ENCODE results near the gene CDK5RAP2.

CDK5RAP2 gene

GRCh38 chr9:120453792-120454191 lies 126.2 kb downstream of the CDK5RAP2 start (continued):
- TF ChIP-seq ZNF791 (tag by site-specific recombination; IDR thresholded peaks at IDR 0.05) (no peak), ZNF311 (tag by site-specific recombination; IDR thresholded peaks at IDR 0.05; ENCODE audit: borderline replicate concordance) (no peak)

DNA sequence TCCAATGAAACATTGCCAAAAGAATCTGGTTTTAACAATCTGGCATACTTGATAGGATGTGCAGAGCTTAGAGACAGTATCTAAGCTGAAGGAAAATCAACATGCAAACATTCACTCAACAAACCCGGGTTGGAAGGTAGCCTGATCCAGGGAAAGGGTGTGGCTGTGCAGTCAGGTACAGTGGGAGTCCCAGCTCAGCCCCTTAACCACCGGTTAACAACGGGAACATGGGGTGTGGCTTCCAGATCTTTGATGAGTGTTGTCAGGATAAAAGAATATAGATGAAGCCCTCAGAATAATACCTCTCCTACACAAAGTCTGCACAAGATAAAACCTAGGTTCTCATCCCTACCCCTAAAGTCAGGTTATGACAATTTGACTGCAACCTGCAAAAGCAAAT lies 127.3 kb downstream of the CDK5RAP2 start:
- CTCF ChIA-PET, result no interaction called here

DNA sequence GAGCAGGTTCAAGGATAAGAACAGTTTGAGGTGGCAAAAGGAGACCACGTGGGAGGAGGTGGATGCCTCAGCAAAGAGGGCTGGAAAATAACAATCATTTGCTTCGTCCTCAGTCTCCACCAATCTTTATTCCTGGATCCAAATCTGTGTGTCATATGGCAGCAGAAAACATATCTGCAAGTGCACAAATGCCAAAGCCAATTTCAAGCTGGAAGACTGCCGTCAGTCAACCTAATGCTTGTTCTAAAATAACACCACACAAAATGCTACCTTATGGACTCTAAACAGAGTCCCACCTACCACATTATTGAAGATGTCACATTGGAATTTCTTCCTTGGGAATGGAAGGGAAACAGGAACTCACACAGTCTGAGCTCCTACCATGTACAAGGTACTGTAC lies 129.1 kb downstream of the CDK5RAP2 start:
- POLR2A ChIA-PET, result no interaction called here
- peaks cover 0 to 65% of the 10 kb centered on the region in 2 experiments; a peak in 1 of 3 replicates for H3K36me3 ChIP-seq (ENCODE audit: control insufficient read depth in 2 of 2, insufficient read depth in 1 of 2, low read length in 2 of 2)
- no peaks in the 10 kb centered on the region for H3K4me1 ChIP-seq (ENCODE audit: control insufficient read depth, insufficient read depth, low read length)
- no peak overlapping the region for H3K27ac ChIP-seq (ENCODE audit: extremely low read depth, low read depth, low read length)
- H3K4me3 ChIP-seq (ENCODE audit: low read depth, low read length), result no peak overlapping the region
- H3K9me3 ChIP-seq (ENCODE audit: control insufficient read depth, insufficient read depth, low read depth, low read length), result no peaks in the 10 kb centered on the region
- CTCF ChIA-PET, result no interaction called here
- TF ChIP-seq ZNF529 (tag by site-specific recombination; IDR thresholded peaks at IDR 0.05; ENCODE audit: insufficient replicate concordance) (no peak), ZNF23 (tag by site-specific recombination; IDR thresholded peaks at IDR 0.05; ENCODE audit: borderline replicate concordance) (no peak), ZNF354C (tag by site-specific recombination; IDR thresholded peaks at IDR 0.05; ENCODE audit: borderline replicate concordance, low read depth) (no peak), MZF1 (tag by site-specific recombination; IDR thresholded peaks at IDR 0.05; ENCODE audit: borderline replicate concordance) (no peak), ZNF473 (tag by site-specific recombination; IDR thresholded peaks at IDR 0.05) (no peak), ZNF202 (tag by site-specific recombination; IDR thresholded peaks at IDR 0.05; ENCODE audit: borderline replicate concordance) (no peak), ZNF658 (tag by site-specific recombination; IDR thresholded peaks at IDR 0.05) (no peak), PRDM2 (tag by site-specific recombination; IDR thresholded peaks at IDR 0.05; ENCODE audit: borderline replicate concordance) (no peak), GLIS1 (tag by site-specific recombination; IDR thresholded peaks at IDR 0.05) (no peak)
- TF ChIP-seq, protein P1, sequence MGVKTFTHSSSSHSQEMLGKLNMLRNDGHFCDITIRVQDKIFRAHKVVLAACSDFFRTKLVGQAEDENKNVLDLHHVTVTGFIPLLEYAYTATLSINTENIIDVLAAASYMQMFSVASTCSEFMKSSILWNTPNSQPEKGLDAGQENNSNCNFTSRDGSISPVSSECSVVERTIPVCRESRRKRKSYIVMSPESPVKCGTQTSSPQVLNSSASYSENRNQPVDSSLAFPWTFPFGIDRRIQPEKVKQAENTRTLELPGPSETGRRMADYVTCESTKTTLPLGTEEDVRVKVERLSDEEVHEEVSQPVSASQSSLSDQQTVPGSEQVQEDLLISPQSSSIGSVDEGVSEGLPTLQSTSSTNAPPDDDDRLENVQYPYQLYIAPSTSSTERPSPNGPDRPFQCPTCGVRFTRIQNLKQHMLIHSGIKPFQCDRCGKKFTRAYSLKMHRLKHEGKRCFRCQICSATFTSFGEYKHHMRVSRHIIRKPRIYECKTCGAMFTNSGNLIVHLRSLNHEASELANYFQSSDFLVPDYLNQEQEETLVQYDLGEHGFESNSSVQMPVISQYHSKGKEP (tag by site-specific recombination; IDR thresholded peaks at IDR 0.05), result no peak

More for the DNA sequence above, 127.3 kb downstream of the CDK5RAP2 start:
- Histone ChIP-seq H3K4me1 (ENCODE audit: control insufficient read depth, insufficient read depth, low read length) (no peaks in the 10 kb centered on the region), H3K4me3 (ENCODE audit: low read depth, low read length) (no peak overlapping the region), H3K36me3 (ENCODE audit: control insufficient read depth in 2 of 2, insufficient read depth in 1 of 2, low read length in 2 of 2) (peaks cover 0 to 70% of the 10 kb centered on the region in 2 experiments; a peak in 1 of 3 replicates), H3K9me3 (ENCODE audit: control insufficient read depth, insufficient read depth, low read depth, low read length) (no peaks in the 10 kb centered on the region), H3K27ac (ENCODE audit: extremely low read depth, low read depth, low read length) (no peak overlapping the region)
- TF ChIP-seq REST (tag by site-specific recombination; IDR thresholded peaks at IDR 0.05) (no peak), ZNF521 (tag by site-specific recombination; IDR thresholded peaks at IDR 0.05) (no peak)
- TF ChIP-seq, protein P2, sequence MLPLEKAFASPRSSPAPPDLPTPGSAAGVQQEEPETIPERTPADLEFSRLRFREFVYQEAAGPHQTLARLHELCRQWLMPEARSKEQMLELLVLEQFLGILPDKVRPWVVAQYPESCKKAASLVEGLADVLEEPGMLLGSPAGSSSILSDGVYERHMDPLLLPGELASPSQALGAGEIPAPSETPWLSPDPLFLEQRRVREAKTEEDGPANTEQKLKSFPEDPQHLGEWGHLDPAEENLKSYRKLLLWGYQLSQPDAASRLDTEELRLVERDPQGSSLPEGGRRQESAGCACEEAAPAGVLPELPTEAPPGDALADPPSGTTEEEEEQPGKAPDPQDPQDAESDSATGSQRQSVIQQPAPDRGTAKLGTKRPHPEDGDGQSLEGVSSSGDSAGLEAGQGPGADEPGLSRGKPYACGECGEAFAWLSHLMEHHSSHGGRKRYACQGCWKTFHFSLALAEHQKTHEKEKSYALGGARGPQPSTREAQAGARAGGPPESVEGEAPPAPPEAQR (tag by site-specific recombination; IDR thresholded peaks at IDR 0.05), result no peak
- POLR2A ChIA-PET, result interaction anchor here (0.6 kb wide), 1 partner anchor 620 kb away, joined by 4 read pairs; no protein-coding TSS in a partner anchor
